Right lobe of liver (tissue), 6 donors: Measurements from ENCODE around the gene TFEC. TPM values are rescaled to one million over a fixed set of nuclear protein-coding genes. Genes with fewer than 3 reads are reported as not detected.

Source experiments
- ATAC-seq, 4 donors: fragments of 200-7000 bp; cut with Tn5 transposase; one replicate each; pipeline ENCODE4 v1.9.1; 2020; ENCODE audit warnings: mild to moderate bottlenecking in 4 of 4, moderate library complexity in 4 of 4
- DNase-seq, 3 donors: peaks; one replicate each; pipeline ENCODE4 v3.0.0-alpha.2; 2020
- H3K27ac ChIP-seq, 3 donors: fragments of 200-600 bp; one replicate each; pipeline ENCODE4 v1.8.0; 2022
- H3K27me3 ChIP-seq, 2 donors: fragments of 200-600 bp; one replicate each; pipeline ENCODE4 v1.8.0; 2022
- H3K36me3 ChIP-seq, 4 donors: fragments of 200-600 bp; sonication (generic) in 1 of 4; one replicate each; pipeline versions ENCODE4 v1.5.1 to v1.8.0; 2017 to 2022; ENCODE audit warnings: control low read depth in 1 of 4
- H3K4me1 ChIP-seq, 4 donors: fragments of 200-600 bp; sonication (generic) in 1 of 4; one replicate each; pipeline versions ENCODE4 v1.5.1 to v1.8.0; 2017 to 2022; ENCODE audit warnings: control low read depth in 1 of 4
- H3K4me3 ChIP-seq, 3 donors: fragments of 200-600 bp; one replicate each; pipeline ENCODE4 v1.8.0; 2022
- H3K9me3 ChIP-seq, 4 donors: fragments of 200-600 bp; sonication (generic) in 1 of 4; one replicate each; pipeline versions ENCODE4 v1.5.1 to v1.8.0; 2017 to 2022; ENCODE audit warnings: control low read depth in 1 of 4
- CTCF ChIP-seq, 4 donors: fragments of 200-600 bp in 3 of 4; fragments of 450-650 bp in 1 of 4; IDR thresholded peaks; one replicate each; pipeline versions ENCODE4 v1.5.1 to v1.8.0; 2016 to 2022; ENCODE audit warnings: antibody characterized with exemption in 4 of 4, mild to moderate bottlenecking in 2 of 4
- POLR2A ChIP-seq: fragments of 450-650 bp; IDR thresholded peaks from one replicate; pipeline ENCODE4 v1.6.1; 2017; ENCODE audit warnings: antibody characterized with exemption, mild to moderate bottlenecking
- WGBS: methylation state at CpG from one replicate; pipeline ENCODE4 v1.1.6; 2018; ENCODE audit warnings: low coverage, low lambda C conversion rate; ENCODE audit not compliant: insufficient coverage; ENCODE audit errors: missing lambda C conversion rate; 5-methylcytosine and 5-hydroxymethylcytosine counted together
- intact Hi-C, 2 donors: fragments of 100-400 bp; cut with DNase I; formaldehyde crosslinking; loops; one replicate each; pipeline versions ENCODE4 v1.11.2 to v1.14.1; 2022
- total RNA-seq, 6 experiments: library from RNA; depleted of rRNA in 2 of 6; stranded (reverse); fragments of >200 nt in 2 of 6; fragmentation: NEBNext Ultra II Directional in 3 of 6; extraction: Animal tissue kit (Norgen Biotek cat#: 25700) in 3 of 6; gene quantifications; one replicate each; pipeline versions ENCODE4 v1.1.0 to v1.2.4, GENCODE V29; 2016 to 2023
- donor health status: DM: no; HTN: yes; CAD: no.
- donor health status: DM: no; HTN: no; CAD: no.
- donor health status: DM: no; HTN: no; CAD: no.
- donor health status: DM: no; HTN: yes; CAD: no.
- donor health status: DM: no; HTN: yes; CAD: no.

Gene TFEC
- total RNA-seq, 6 experiments from 2014 or later, result 0.95 to 5.4 (median 2.4) TPM

DNA sequence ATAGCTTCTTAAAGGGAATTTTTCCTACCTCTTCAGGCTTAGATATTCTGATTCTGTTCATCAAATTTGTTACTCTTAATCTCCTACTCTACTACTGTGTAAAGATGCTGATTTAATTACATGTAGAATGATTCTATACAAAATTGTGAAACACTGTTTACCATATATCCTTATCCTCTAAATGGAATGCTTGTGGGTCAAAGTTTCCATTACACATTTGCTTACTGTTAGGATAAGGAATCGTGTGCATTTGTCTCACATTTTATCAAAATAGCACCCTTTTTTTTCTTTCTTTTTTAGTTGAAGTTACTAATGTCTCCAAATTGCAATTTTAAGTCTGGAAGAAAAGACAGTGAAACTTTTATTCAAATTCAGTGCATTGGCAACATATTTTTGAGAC, 65.3 kb downstream of the TFEC start:
- Histone ChIP-seq H3K4me3 (no peak overlapping the region), H3K4me1 (no peaks in the 10 kb centered on the region), H3K36me3 (no peaks in the 10 kb centered on the region), H3K27ac (no peak overlapping the region), H3K9me3 (no peaks in the 10 kb centered on the region), H3K27me3 (no peaks in the 10 kb centered on the region)
- WGBS, result 10% methylated on average over 1 of the region's 1 CpG
- no peak for TF ChIP-seq CTCF (IDR thresholded peaks at IDR 0.05)
- TF ChIP-seq POLR2A, result no peak
- no peak for ATAC-seq
- intact Hi-C loops, result no loop called here
- DNase-seq, result no peak

- Histone ChIP-seq H3K4me1 (no peaks in the 10 kb centered on the region), H3K36me3 (no peaks in the 10 kb centered on the region), H3K27me3 (no peaks in the 10 kb centered on the region), H3K4me3 (no peak overlapping the region), H3K9me3 (no peaks in the 10 kb centered on the region), H3K27ac (no peak overlapping the region)
- TF ChIP-seq CTCF (IDR thresholded peaks at IDR 0.05), result no peak
- no peak for TF ChIP-seq POLR2A
- intact Hi-C loops, result no loop called here
- 22% methylated on average over 1 of the region's 1 CpG for WGBS
- no peak for ATAC-seq
- DNase-seq, result no peak
Measured at GRCh38 chr7:115964799-115965198, 65.8 kb downstream of the TFEC start.

DNA sequence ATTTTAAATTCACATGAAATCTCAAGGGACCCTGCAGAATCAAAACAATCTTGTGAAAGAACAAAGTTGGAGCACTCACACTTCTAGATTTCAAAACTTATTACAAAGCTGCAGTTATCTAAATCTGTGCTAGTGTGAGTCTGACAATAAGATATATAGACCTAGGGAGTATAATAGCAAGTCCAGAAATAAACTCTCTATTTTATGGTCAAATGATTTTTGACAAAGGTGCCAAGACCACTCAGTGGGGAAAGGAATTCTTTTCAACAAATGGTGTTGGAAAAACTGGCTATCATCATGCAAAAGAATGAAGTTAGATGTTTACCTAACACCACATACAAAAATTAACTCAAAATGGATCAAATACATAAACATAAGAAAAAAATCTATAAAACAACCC, 68.2 kb downstream of the TFEC start:
- no peak for TF ChIP-seq POLR2A
- no peak for TF ChIP-seq CTCF (IDR thresholded peaks at IDR 0.05)
- no peaks in the 10 kb centered on the region for H3K27me3 ChIP-seq
- H3K4me1 ChIP-seq, result no peaks in the 10 kb centered on the region
- intact Hi-C loops, result no loop called here
- DNase-seq (no peak), ATAC-seq (no peak)
- H3K9me3 ChIP-seq, result no peaks in the 10 kb centered on the region
- no peak overlapping the region for H3K27ac ChIP-seq
- H3K4me3 ChIP-seq, result no peak overlapping the region
- H3K36me3 ChIP-seq, result no peaks in the 10 kb centered on the region

DNA sequence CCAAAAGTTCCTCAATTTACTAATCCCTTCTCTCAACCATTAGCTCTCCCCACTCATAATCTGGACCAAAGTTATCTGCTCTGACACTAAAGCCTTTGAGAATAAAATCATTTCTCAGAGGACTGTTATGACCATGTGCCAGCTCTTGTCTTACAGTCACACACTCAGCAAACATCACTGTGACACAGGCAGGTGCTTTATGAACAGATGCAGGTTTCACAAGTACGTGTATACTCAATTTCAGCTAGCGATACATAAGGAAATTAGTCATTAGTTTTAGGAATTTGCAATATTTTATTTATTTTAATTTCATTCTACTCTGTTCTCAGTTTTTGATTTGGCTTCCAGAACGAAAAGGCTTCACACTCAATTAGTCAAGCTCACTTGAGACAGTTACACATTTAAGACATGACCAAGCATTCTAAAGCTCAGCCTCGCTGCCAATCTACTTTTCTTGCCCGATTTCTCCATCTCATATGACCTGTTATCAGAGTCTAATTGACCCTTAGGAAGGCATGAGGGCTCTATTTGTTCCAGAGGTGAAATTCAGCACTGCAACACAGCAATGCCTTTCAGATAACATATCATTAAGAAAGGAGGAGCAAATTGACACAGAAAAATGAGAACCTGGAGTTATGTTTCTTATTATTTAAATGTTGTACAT, 76.8 kb downstream of the TFEC start:
- no peak overlapping the region for H3K4me3 ChIP-seq
- DNase-seq (no peak), ATAC-seq (no peak)
- H3K9me3 ChIP-seq, result no peaks in the 10 kb centered on the region
- intact Hi-C loops, result no loop called here
- H3K27ac ChIP-seq, result no peak overlapping the region
- WGBS, result 46% methylated on average over 5 of the region's 5 CpGs
- no peaks in the 10 kb centered on the region for H3K4me1 ChIP-seq
- no peaks in the 10 kb centered on the region for H3K36me3 ChIP-seq
- H3K27me3 ChIP-seq, result no peaks in the 10 kb centered on the region
- no peak for TF ChIP-seq POLR2A
- TF ChIP-seq CTCF (IDR thresholded peaks at IDR 0.05), result no peak

GRCh38 chr7:115952832-115953231, 77.7 kb downstream of the TFEC start:
- intact Hi-C loops, result no loop called here
- Histone ChIP-seq H3K27ac (no peak overlapping the region), H3K27me3 (no peaks in the 10 kb centered on the region), H3K4me3 (no peak overlapping the region), H3K36me3 (no peaks in the 10 kb centered on the region), H3K4me1 (no peaks in the 10 kb centered on the region), H3K9me3 (no peaks in the 10 kb centered on the region)
- DNase-seq (no peak), ATAC-seq (no peak)
- TF ChIP-seq POLR2A, result no peak
- TF ChIP-seq CTCF (IDR thresholded peaks at IDR 0.05), result no peak
- WGBS, result 46% methylated on average over 4 of the region's 4 CpGs
